ENCODE data around the gene NCMAP. TPM values are rescaled to one million over a fixed set of nuclear protein-coding genes. Genes with fewer than 3 reads are reported as not detected.

The NCMAP gene
- polyA plus RNA-seq, 1 of the 3 experiments (the other 2 are of a cell fraction), result not detected

GRCh38 chr1:24513706-24514105, 42.2 kb upstream of the NCMAP start:
- Histone ChIP-seq H3K36me3 (replicated peaks in 1 of 2; ENCODE audit: control insufficient read depth in 1 of 2, insufficient read depth in 2 of 2, low read length in 1 of 2) (no peaks in the 10 kb centered on the region), H3K27me3 (ENCODE audit: insufficient read depth) (no peaks in the 10 kb centered on the region), H3K9me2 (no peaks in the 10 kb centered on the region), H3K79me2 (ENCODE audit: insufficient read depth) (peaks cover 4% of the 10 kb centered on the region; the same call in 1 of the 2 replicates), H3K4me1 (ENCODE audit: control insufficient read depth in 1 of 2, insufficient read depth in 2 of 2, low read depth in 1 of 2, low read length in 1 of 2) (peaks cover 0 to 3% of the 10 kb centered on the region in 2 experiments; a peak in 1 of 4 replicates), H3K4me2 (no peak overlapping the region), H3K9ac (no peak overlapping the region), H2AFZ (ENCODE audit: low read depth) (no peak overlapping the region), H3K4me3 (ENCODE audit: low read depth in 2 of 2, low read length in 1 of 2) (no peak overlapping the region), H3K9me3 (no peaks in the 10 kb centered on the region), H4K20me1 (ENCODE audit: insufficient read depth) (0 out of 2 replicates have a peak, but pooled peaks cover 5% of the 10 kb centered on the region), H3F3A (replicated peaks; ENCODE audit: insufficient read depth) (peaks cover 11% of the 10 kb centered on the region), H3K27ac (ENCODE audit: low read depth in 2 of 2, low read length in 1 of 2) (no peak overlapping the region)
- POLR2A ChIA-PET, result no interaction called here
- CTCF ChIA-PET, result interaction anchor here (1.0 to 1.1 kb wide), 2 partner anchors 13 to 20 kb away, joined by 3 read pairs; no protein-coding TSS in a partner anchor
- WGBS (ENCODE audit: low lambda C conversion rate), result 50% methylated on average over 2 of the region's 2 CpGs
- TF ChIP-seq CHD2 (IDR thresholded peaks at IDR 0.05; ENCODE audit: low read length, partially characterized antibody), result no peak
- no peak for TF ChIP-seq RCOR1 (IDR thresholded peaks at IDR 0.05; ENCODE audit: low read length)
- TF ChIP-seq USF2 (IDR thresholded peaks at IDR 0.05; ENCODE audit: borderline replicate concordance, low read depth, low read length), result no peak
- DNase-seq, result no peak

GRCh38 chr1:24514946-24515345, 40.9 kb upstream of the NCMAP start:
- Histone ChIP-seq H3K36me3 (replicated peaks in 1 of 2; ENCODE audit: control insufficient read depth in 1 of 2, insufficient read depth in 2 of 2, low read length in 1 of 2) (no peaks in the 10 kb centered on the region), H3K9ac (no peak overlapping the region), H3K27ac (ENCODE audit: low read depth in 2 of 2, low read length in 1 of 2) (peak overlapping the region in 1 of 2 experiments; percentile 41; a peak in 1 of 4 replicates), H3K4me2 (no peak overlapping the region), H4K20me1 (ENCODE audit: insufficient read depth) (0 out of 2 replicates have a peak, but pooled peaks cover 5% of the 10 kb centered on the region), H3F3A (replicated peaks; ENCODE audit: insufficient read depth) (peaks cover 11% of the 10 kb centered on the region), H3K9me3 (no peaks in the 10 kb centered on the region), H3K4me1 (ENCODE audit: control insufficient read depth in 1 of 2, insufficient read depth in 2 of 2, low read depth in 1 of 2, low read length in 1 of 2) (peaks cover 0 to 3% of the 10 kb centered on the region in 2 experiments; a peak in 1 of 4 replicates), H3K9me2 (no peaks in the 10 kb centered on the region), H3K4me3 (ENCODE audit: low read depth in 2 of 2, low read length in 1 of 2) (no peak overlapping the region), H3K79me2 (ENCODE audit: insufficient read depth) (peaks cover 4% of the 10 kb centered on the region; the same call in 1 of the 2 replicates), H3K27me3 (ENCODE audit: insufficient read depth) (no peaks in the 10 kb centered on the region), H2AFZ (ENCODE audit: low read depth) (no peak overlapping the region)
- ChIA-PET CTCF (interaction anchor here (0.7 to 3.9 kb wide), 7 partner anchors 12 to 522 kb away, joined by 3 to 24 read pairs (median 3); no protein-coding TSS in a partner anchor), POLR2A (interaction anchor here (0.7 kb wide), 1 partner anchor 100 kb away, joined by 3 read pairs; no protein-coding TSS in a partner anchor)
- 93% methylated on average over 5 of the region's 5 CpGs for WGBS (ENCODE audit: low lambda C conversion rate)
- TF ChIP-seq ZBTB33 (IDR thresholded peaks at IDR 0.05; ENCODE audit: borderline replicate concordance, low read depth) (no peak), POLR2AphosphoS5 (IDR thresholded peaks at IDR 0.05; ENCODE audit: low read depth, low read length) (no peak), REST (IDR thresholded peaks at IDR 0.05; ENCODE audit: low read depth, low read length) (no peak), TEAD4 (IDR thresholded peaks at IDR 0.05; ENCODE audit: borderline replicate concordance, insufficient read depth) (no peak), TCF12 (IDR thresholded peaks at IDR 0.05) (no peak), NRF1 (IDR thresholded peaks at IDR 0.05; ENCODE audit: low read depth, low read length) (no peak), SMC3 (IDR thresholded peaks at IDR 0.05; ENCODE audit: low read depth, low read length) (no peak), RFX5 (IDR thresholded peaks at IDR 0.05; ENCODE audit: low read length) (no peak), MXI1 (IDR thresholded peaks at IDR 0.05; ENCODE audit: low read depth, low read length) (no peak), YY1 (IDR thresholded peaks at IDR 0.05; ENCODE audit: low read depth) (no peak)
- TF ChIP-seq, protein P1, sequence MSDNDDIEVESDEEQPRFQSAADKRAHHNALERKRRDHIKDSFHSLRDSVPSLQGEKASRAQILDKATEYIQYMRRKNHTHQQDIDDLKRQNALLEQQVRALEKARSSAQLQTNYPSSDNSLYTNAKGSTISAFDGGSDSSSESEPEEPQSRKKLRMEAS (IDR thresholded peaks at IDR 0.05; ENCODE audit: low read depth), result no peak
- DNase-seq, result no peak

Data from SK-N-SH (cell line).